CD4-positive, alpha-beta T cell treated with Interleukin-10 for 1 hour (primary cell): ENCODE data around the gene MAGEF1.

Source experiments
- DNase-seq: peaks from one replicate; pipeline ENCODE4 v3.0.0-alpha.2; 2020

Gene MAGEF1

DNA sequence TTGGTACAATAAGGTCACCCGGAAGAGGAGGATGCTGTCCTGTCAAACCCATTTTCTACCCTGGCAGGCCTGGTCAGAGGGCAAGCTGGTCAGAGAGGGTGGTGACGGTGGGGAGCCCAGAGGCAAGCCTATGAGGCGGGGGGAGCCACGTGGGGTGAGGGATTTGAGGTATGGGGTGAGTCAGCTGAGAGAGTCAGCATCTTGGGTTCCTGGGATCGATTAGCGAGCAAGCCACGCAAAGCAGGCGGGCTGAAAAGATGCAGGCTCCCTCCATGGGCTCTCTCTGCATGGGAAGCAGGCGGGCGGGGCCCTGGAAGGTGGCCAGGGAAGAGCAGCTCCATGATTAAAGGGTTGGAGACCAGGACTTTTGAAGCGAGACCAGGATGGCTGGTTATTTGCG lies 48.1 kb downstream of the MAGEF1 start:
- DNase-seq = no peak

DNA sequence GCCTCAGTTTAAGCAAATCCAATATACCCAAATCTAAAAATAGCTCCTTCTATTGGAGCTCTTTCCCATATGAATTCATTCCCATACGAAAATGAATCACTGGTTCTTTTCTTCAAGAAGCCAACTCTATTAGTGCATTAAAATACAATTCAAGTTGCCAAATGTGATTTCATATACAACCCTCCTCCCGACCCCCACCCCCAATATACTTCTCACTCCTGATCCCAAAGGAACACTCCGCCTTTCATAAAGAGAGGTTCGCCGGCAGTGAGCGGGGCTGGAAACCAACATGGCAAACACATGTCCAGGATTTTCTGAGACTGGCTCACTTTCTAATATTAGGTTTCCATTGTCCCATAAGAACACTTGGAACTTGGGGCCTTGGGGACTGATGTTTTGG lies 48.5 kb downstream of the MAGEF1 start:
- no peak for DNase-seq

- DNase-seq = no peak
Measured at GRCh38 chr3:184662187-184662586, 49.7 kb downstream of the MAGEF1 start.

DNA sequence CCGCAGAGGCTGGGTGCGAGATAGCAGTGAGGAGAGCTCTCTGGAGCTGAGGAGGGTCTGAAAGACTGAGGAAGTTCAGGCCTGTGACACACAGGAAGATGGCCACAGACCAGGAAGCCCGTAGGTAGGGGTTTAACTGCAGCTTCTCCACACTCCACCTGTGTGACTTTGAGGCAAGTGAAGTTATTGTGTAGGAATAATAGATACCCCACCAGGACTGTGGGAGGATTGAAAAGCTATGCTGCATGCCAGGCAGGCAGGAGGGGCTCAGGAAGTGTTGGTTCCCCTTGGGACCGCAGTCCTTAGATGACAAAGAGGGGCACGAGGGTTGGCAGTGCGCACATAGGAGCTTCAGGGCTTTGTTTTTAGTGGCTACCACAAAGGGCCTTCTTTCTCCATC lies 50.9 kb downstream of the MAGEF1 start:
- no peak for DNase-seq
